ENCODE measurements around the gene ACAP3. TPM values are rescaled to one million over a fixed set of nuclear protein-coding genes. Genes with fewer than 3 reads are reported as not detected.

The ACAP3 gene
- total RNA-seq, 1 donor from 2014 or later, result 55.2 TPM

- Histone ChIP-seq H3K4me3 (no peak overlapping the region), H3K36me3 (no peaks in the 10 kb centered on the region), H3K27ac (no peak overlapping the region), H3K9me3 (no peaks in the 10 kb centered on the region), H3K27me3 (peaks cover 4% of the 10 kb centered on the region), H3K4me1 (no peaks in the 10 kb centered on the region)
- DNase-seq, result peak; percentile 82
- intact Hi-C loops (cut with DNase I), result no loop called here
- TF ChIP-seq CTCF (IDR thresholded peaks at IDR 0.05), result peak; percentile 63
- peak; percentile 72 for ATAC-seq
Observed at GRCh38 chr1:1291548-1292441, 15.9 kb downstream of the ACAP3 start.

GRCh38 chr1:1291023-1291528 is 16.7 kb downstream of the ACAP3 start:
- intact Hi-C loops (cut with DNase I), result no loop called here
- no peak for DNase-seq
- peaks cover 10% of the 10 kb centered on the region for H3K27me3 ChIP-seq
- H3K9me3 ChIP-seq, result no peaks in the 10 kb centered on the region
- no peak for ATAC-seq
- H3K36me3 ChIP-seq, result no peaks in the 10 kb centered on the region
- no peak for TF ChIP-seq CTCF (IDR thresholded peaks at IDR 0.05)
- no peak overlapping the region for H3K4me3 ChIP-seq
- no peaks in the 10 kb centered on the region for H3K4me1 ChIP-seq
- no peak overlapping the region for H3K27ac ChIP-seq

GRCh38 chr1:1290238-1290731 is 17.4 kb downstream of the ACAP3 start:
- peak; percentile 59 for TF ChIP-seq CTCF (IDR thresholded peaks at IDR 0.05)
- Histone ChIP-seq H3K27me3 (peaks cover 14% of the 10 kb centered on the region), H3K4me1 (no peaks in the 10 kb centered on the region), H3K4me3 (no peak overlapping the region), H3K9me3 (no peaks in the 10 kb centered on the region), H3K27ac (no peak overlapping the region), H3K36me3 (no peaks in the 10 kb centered on the region)
- peak; percentile 63 for ATAC-seq
- intact Hi-C loops (cut with DNase I), result no loop called here
- DNase-seq, result peak; percentile 83

- no peak for ATAC-seq
- no peak for TF ChIP-seq CTCF (IDR thresholded peaks at IDR 0.05)
- Histone ChIP-seq H3K36me3 (no peaks in the 10 kb centered on the region), H3K9me3 (no peaks in the 10 kb centered on the region), H3K27ac (no peak overlapping the region), H3K27me3 (peaks cover 14% of the 10 kb centered on the region), H3K4me1 (no peaks in the 10 kb centered on the region), H3K4me3 (no peak overlapping the region)
- intact Hi-C loops (cut with DNase I), result loop anchor here (10.0 kb wide), 1 partner anchor 163 kb away; no protein-coding TSS in a partner anchor
- DNase-seq, result no peak
Observed at GRCh38 chr1:1287288-1288110, 20.2 kb downstream of the ACAP3 start.
